Mammary epithelial cell (primary cell): ENCODE results near the gene IL2.

Experiments used
- CTCF ChIP-seq, 2 donors: IDR thresholded peaks in 1 of 2; conservative IDR thresholded peaks in 1 of 2; 2 replicates each; pipeline ENCODE4 v1.5.1; 2011 to 2012; ENCODE audit warnings: inconsistent platforms in 2 of 2, low read length in 2 of 2, mild to moderate bottlenecking in 2 of 2, control low read depth in 1 of 2, low read depth in 1 of 2; ENCODE audit not compliant: insufficient read depth in 1 of 2; ENCODE audit errors: extremely low read depth in 1 of 2
- EZH2 ChIP-seq: IDR thresholded peaks from 2 replicates; pipeline ENCODE4 v1.6.1; 2012; ENCODE audit warnings: low read length, inconsistent platforms, borderline replicate concordance

GRCh38 chr4:122500852-122501501 lies 44.5 kb upstream of the IL2 start:
- TF ChIP-seq CTCF (conservative IDR thresholded peaks at IDR 0.05 in 1 of 2, IDR thresholded peaks at IDR 0.05 in 1 of 2; ENCODE audit: extremely low read depth in 1 of 2, insufficient read depth in 1 of 2, low read depth in 1 of 2, low read length in 2 of 2) (no peak), EZH2 (no peak)
